Activated CD8-positive, alpha-beta memory T cell treated with anti-CD3 and anti-CD28 coated beads, Interleukin-2, amount 50 U/mL, for 48 hours (primary cell): ENCODE results near the gene PNPLA8.
"Not testable (repeated sequence)": the region's sequence is repeated elsewhere in the genome, so short reads cannot be mapped to it uniquely, and the experiment has no call there.

Source experiments
- DNase-seq: peaks from one replicate; pipeline ENCODE4 v3.0.0-alpha.2; 2020

PNPLA8 gene

GRCh38 chr7:108467391-108467790, 58.5 kb downstream of the PNPLA8 start:
- DNase-seq = no peak

- DNase-seq = not testable (repeated sequence)
These were observed 59.6 kb downstream of the PNPLA8 start for GRCh38 chr7:108466322-108466721.

- DNase-seq = no peak
These were observed 61.2 kb downstream of the PNPLA8 start for GRCh38 chr7:108464743-108465142.

GRCh38 chr7:108463613-108464012, 62.3 kb downstream of the PNPLA8 start:
- no peak for DNase-seq

- DNase-seq = no peak
These were observed 64.1 kb downstream of the PNPLA8 start for GRCh38 chr7:108461840-108462239.

GRCh38 chr7:108460964-108461363, 65.0 kb downstream of the PNPLA8 start:
- DNase-seq = no peak

- no peak for DNase-seq
These were observed 65.9 kb downstream of the PNPLA8 start for GRCh38 chr7:108459922-108460551.

GRCh38 chr7:108457871-108458270, 68.1 kb downstream of the PNPLA8 start:
- DNase-seq = no peak

- no peak for DNase-seq
These were observed 68.9 kb downstream of the PNPLA8 start for GRCh38 chr7:108456845-108457540.

GRCh38 chr7:108455998-108456677, 69.8 kb downstream of the PNPLA8 start, which contains the start of gene NRCAM:
Gene NRCAM, minus strand, starts transcription at chr7:108456436. Its CDS starts 216,372 bp downstream, at chr7:108240064.
- DNase-seq = peak; percentile 75

- DNase-seq = peak; percentile 61
These were observed 70.4 kb downstream of the PNPLA8 start for GRCh38 chr7:108455551-108455997.

GRCh38 chr7:108454674-108455550, 71.0 kb downstream of the PNPLA8 start:
- DNase-seq = peak; percentile 68

- DNase-seq = no peak
These were observed 71.6 kb downstream of the PNPLA8 start for GRCh38 chr7:108454317-108454673.

GRCh38 chr7:108453320-108453719, 72.6 kb downstream of the PNPLA8 start:
- DNase-seq = no peak

GRCh38 chr7:108452707-108453106, 73.2 kb downstream of the PNPLA8 start:
- no peak for DNase-seq

GRCh38 chr7:108451296-108451848, 74.6 kb downstream of the PNPLA8 start:
- no peak for DNase-seq

GRCh38 chr7:108450160-108450559, 75.8 kb downstream of the PNPLA8 start:
- no peak for DNase-seq

GRCh38 chr7:108449521-108449920, 76.4 kb downstream of the PNPLA8 start:
- no peak for DNase-seq

- no peak for DNase-seq
These were observed 77.1 kb downstream of the PNPLA8 start for GRCh38 chr7:108448584-108449505.

- peak; percentile 59 for DNase-seq
These were observed 83.8 kb downstream of the PNPLA8 start for GRCh38 chr7:108442039-108442568.

- no peak for DNase-seq
These were observed 84.5 kb downstream of the PNPLA8 start for GRCh38 chr7:108441392-108441955.
